GM08714 (cell line): ENCODE data around the gene RELL2.
"Not testable (repeated sequence)": the region's sequence is repeated elsewhere in the genome, so short reads cannot be mapped to it uniquely, and the experiment has no call there.

Experiments used
- H3K4me3 ChIP-seq: fragments of 200-500 bp; sonication (Bioruptor generic); 2 replicates; pipeline ENCODE4 v1.5.1; 2014; ENCODE audit warnings: mild to moderate bottlenecking, low read length, inconsistent platforms
- ZNF274 ChIP-seq: IDR thresholded peaks from 2 replicates; pipeline ENCODE4 v1.6.1; 2012; ENCODE audit warnings: mild to moderate bottlenecking, low read depth, low read length

Gene RELL2, protein sequence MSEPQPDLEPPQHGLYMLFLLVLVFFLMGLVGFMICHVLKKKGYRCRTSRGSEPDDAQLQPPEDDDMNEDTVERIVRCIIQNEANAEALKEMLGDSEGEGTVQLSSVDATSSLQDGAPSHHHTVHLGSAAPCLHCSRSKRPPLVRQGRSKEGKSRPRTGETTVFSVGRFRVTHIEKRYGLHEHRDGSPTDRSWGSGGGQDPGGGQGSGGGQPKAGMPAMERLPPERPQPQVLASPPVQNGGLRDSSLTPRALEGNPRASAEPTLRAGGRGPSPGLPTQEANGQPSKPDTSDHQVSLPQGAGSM

DNA sequence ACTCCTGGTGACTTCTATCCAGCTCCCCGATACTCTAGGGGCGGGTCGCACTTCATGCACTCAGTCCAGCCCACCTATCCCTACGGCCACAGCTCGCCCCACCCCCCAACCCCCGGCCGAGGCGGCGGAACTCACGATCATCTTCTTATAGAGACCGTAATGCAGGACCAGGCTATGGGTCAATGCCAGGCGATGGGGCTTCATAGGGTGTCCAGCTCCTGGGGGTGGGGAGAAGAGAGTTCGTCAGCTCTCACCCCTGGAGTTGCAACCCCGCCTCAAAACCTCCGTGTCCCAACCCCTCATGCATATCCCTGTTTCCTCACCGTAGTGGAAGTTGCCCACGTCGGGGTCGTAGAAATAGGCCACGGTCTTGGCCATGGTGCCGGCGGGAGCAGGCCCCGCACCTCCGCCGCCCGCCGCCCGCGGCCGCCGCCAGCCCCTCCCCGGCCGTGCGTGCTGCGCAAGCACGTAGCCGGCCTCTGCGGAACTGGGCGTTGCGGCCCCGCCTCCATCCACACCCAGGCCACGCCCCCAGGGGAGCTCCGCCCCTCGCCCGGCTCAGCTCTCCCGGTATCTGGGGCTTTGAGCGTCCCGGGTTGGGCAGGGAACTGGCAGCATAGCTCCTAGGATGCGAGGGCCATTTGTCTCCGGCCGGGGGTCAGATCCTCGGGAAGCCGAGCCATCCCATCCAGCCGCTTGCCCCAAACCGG, at the start of gene RELL2, which contains the start of gene HDAC3:
Gene RELL2, plus strand, starts transcription at position 585 of the 710 bp plus-strand sequence. CDS start 1,229 bp downstream, outside the sequence.
Gene HDAC3, minus strand, starts transcription at position 437 of the 710 bp plus-strand sequence. Its CDS starts 59 bp downstream, at position 378.
- TF ChIP-seq ZNF274 = no peak
- H3K4me3 ChIP-seq = peak within 1 kb of the TSS; percentile 87

DNA sequence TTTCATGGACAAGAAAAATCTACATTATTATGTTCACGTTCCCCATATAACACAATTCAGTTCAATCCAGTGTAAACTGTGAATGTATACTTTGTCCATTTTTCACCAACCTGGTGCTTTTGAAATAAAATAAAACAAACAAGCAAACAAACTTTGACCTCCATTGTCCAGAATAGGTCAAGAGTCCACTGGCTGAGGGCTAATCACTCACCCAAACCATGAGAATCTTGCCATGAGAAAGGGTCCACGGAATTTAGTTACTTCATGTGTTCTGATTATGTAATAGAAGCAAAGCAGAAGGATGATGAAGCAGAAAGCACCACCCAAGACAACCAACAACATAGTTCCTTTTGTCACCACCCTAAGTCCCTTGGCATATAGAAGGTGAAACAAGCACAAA, 46.7 kb upstream of the RELL2 start:
- TF ChIP-seq ZNF274 = no peak

DNA sequence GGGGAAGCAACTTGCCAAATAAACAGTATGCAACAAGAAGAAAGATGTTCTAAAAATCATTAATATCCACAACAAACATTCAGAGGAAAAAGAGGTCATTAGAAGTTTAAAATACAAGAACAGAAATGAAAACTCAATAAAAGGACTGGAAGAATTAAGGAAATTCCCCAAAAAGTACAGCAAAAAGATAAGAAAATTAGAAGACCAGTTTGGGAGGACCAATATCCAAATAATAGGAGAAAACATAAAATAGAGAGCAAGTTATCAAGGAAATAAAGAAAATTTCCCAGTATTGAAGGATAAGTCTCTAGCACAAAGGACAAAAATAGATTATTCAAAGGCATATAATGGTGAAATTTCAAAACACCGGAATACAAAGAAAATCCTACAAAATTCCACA, 39.9 kb upstream of the RELL2 start:
- no peak for TF ChIP-seq ZNF274
- H3K4me3 ChIP-seq = no peak overlapping the region

More for the DNA sequence above, 46.7 kb upstream of the RELL2 start:
- no peak overlapping the region for H3K4me3 ChIP-seq

DNA sequence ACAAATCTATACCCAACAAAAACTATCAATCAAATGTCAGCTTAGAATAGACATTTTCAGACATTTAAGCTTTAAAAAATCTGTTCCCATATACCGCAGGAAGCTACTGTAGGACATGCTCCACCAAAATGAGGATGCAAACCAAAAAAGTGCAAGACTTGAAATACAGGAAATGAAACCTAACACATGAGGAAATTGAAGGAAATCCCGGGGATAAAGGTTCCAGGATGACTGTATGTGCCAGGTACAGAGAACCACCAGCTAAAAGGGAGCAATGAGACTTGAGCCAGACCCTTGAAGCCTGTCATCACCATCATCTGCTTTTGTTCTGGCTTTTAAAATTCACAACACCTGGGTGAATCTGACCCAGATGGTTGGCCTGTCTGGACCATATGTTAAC, 39.4 kb upstream of the RELL2 start:
- no peak overlapping the region for H3K4me3 ChIP-seq
- TF ChIP-seq ZNF274 = no peak

DNA sequence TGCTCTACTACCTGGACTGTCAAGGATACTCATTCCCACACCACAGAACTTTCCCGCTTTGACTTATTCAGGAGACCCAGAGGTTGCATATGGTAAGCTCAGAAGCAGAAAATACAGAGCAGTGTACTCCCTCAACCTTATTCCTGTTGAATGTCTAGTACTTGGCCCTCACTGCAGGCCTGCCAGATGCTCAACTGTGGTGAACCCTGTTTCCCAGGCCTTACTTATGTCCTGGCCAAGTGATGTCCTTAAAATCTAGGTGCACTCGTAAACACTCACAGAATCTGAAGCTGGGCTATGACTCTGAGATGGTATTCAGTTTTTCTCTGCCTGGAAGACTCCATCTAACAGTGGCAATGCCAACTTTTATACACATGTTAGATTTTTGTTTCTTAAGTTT, 39.0 kb upstream of the RELL2 start:
- TF ChIP-seq ZNF274 = no peak
- no peak overlapping the region for H3K4me3 ChIP-seq

DNA sequence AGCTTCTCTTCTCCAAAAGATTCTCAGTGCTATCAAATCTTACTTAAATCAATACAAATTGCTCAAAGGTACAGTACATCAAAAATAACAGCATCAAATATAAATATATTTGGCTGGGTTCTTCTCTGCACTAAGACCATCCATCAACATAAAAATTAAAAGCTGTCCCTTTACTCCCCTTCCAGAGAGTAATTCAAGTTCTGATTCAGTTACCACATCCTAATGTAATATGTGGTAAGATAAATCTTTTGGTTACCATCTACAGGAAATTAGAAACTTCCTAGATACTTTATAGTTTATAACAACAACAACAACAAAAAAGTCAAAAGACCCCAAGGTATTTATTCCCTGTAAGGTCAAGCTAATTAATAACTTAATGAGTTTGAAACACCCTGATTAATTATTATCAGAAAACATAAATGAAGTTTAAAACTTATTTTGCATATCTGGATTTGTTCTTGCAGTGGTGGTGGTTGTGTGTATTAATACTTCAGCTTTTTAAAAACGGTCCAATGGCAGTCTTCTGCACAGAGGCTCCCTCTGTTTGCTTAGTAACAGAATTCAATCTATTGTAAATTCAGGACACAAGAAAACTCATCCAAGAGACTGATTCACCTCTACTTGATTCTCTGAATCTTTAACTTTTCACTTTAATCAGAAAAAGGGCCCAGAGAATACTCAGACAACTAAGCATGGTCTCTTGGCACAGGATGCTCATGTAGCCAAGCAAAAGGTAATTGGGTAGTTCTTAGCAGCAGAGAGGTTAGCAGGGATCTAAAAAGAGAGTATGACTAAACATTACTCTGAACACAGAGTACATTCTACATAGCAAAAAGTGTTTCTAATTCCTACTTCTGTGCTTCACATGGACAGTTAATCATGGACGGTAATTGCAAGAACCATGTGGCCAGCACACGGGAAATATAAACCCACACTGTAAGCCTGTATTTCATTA, 38.1 kb upstream of the RELL2 start:
- H3K4me3 ChIP-seq = no peak overlapping the region
- no peak for TF ChIP-seq ZNF274

DNA sequence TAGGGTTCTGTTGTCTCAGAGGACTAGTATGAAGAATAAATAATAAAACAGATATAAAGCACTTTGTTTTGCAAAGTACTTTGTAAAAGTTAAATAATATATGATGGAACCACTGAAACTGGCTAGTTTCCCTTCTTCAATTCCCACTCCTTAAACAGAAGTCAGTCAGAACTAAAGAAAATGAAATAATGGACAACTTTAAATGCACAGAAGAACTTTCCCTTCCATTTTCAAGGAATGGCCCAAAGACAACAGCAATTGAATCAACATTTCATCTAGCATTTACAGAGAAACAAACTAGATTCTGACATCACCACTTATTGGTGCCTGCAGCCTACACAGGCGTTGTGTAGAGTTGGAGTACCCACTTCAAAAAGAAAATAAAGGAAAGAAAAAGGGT, 34.2 kb upstream of the RELL2 start:
- H3K4me3 ChIP-seq = no peak overlapping the region
- no peak for TF ChIP-seq ZNF274

DNA sequence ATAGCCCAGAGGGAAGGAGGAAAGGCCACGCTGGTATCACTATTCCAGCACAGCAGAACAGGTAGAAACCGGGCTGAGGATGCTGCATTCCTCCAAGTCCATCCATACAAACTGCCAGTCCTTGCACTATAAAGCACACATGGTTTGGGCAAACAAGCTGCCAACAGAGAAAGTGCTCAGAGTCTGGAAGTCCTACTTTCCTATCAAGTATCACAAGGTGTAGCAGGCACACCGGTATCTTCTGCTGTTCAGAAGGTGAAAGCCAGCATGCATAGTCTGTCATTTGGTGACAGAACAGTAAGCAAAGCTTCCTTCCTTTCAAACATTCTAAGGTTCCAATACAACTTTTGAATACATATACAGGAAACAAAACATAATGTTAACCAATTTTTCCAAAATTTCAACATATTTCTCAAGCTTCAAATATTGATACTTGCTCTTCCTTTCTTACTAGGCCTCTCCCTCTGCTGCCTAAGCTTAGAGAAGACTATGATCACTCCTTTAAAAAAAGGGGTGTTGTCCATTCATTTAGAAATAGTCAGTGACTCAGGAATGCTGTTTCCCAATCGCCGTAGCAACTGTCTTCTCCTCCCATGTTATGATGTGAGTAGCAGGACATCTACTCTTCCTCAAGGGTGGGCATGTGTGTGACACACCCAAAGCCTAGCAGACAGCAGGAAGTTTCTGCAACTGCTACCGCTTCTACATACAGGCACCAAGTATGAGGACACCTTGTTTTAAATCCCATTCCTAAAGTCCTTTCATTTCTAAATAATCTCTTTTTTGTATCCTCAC, 32.7 kb upstream of the RELL2 start:
- no peak overlapping the region; the same call in 1 of the 2 replicates for H3K4me3 ChIP-seq
- TF ChIP-seq ZNF274 = no peak

DNA sequence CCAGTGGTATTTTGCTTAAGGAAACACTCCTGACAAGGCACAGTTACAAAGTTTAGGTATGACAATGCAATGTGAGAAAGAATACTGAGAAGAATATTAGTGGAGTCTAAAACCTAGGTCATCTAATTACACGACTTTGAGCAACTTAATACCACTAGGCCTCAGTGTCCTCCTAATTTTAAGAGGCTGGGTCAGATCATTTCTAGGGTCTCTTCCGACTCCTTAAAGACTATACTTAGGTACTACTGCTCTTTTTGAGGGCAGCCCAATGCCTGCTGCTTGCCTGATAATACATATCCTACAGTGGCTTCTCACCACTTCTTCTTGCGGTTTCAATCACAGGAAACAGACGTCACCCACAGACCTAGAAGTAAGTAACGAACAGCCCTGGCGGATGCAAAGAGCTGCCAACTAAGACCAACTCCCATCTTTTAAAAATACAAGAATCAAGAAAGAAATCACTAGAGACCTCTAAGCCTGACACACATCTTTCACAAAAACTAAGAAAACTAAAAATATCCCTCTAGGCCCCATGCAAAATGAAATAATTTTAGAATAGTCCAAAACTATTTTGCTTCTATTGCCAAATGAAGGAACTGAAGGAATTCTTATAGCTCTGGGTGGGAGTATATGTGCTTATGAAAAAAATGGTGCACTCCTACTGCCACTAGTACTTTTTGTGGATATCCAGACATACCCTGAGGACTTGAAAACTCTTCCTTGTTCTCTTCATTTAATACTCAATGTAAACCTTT, 31.1 kb upstream of the RELL2 start:
- no peak for TF ChIP-seq ZNF274
- H3K4me3 ChIP-seq = 0 out of 2 replicates have a peak overlapping the region, but pooled peaks have one; percentile 73

DNA sequence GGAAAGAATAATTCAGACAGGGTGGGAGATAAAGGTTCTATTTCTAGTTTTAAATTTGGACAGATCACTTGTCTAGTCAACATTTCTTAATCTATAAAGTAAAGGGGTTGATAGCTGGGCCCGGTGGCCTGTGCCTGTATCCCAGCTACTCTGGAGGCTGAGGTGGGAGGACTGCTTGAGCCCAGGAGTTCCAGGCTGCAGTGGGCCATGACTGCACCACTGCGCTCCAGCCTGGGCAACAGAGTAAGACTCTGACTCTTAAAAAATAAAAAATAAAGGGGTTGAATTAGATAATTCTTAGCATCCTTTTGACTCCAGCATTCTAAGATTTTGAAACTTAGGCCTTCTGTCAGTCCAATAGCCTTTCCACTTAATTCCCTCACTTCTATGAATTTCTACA, 28.8 kb upstream of the RELL2 start:
- TF ChIP-seq ZNF274 = no peak
- no peak overlapping the region for H3K4me3 ChIP-seq

DNA sequence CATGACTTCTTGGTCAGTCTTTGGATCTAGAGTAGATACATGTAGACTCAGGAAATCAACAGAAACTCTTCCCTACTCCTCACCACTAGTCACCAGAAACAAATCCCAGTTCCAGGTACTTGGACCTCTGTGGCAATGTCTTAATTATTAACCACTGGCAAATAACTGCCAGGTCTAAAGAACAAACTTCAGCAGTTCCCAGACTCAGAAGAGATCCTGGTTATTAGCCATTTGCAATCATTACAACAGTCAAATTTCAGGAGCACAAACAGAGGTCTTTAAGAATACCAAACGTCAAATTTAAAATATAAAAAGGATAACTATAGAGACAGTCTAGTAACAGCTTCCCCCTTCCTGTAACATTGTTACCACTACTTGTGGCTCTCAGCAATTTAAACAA, 28.2 kb upstream of the RELL2 start:
- no peak overlapping the region for H3K4me3 ChIP-seq
- TF ChIP-seq ZNF274 = no peak

DNA sequence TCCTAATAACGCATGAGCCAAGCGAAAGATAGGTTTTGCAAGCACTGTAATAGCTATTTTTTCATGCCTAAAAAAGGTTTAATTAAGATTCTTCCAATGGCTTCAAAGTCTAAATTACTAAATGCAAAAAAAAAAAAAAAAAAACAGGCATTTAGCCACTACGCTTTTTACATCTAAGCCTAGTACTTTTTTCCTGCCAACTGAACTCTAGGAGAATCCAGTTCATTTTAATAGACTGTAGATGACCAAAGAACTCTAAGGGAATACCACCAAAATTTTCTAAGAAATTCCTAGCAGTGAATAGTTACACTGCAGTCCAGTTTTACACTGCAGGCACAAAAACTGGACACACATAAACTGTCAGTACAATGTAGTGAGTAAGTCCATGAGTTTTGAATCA, 27.8 kb upstream of the RELL2 start:
- no peak overlapping the region for H3K4me3 ChIP-seq
- no peak for TF ChIP-seq ZNF274

DNA sequence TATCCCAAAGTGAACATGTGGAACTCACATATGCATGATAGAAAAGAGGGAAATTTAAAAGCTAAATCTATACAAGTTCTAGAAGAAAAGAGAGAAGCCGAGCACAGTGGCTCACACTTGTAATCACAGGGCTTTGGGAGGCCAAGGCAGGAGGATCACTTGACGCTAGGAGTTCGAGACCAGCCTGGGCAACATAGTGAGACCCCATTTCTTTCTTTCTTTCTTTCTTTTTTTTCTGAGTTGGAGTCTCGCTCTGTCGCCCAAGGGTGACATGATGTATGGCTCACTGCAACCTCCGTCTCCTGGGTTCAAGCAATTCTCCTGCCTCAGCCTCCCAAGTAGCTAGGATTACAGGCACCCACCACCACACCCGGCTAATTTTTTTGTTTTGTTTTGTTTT, 26.9 kb upstream of the RELL2 start:
- H3K4me3 ChIP-seq = not testable (repeated sequence)

DNA sequence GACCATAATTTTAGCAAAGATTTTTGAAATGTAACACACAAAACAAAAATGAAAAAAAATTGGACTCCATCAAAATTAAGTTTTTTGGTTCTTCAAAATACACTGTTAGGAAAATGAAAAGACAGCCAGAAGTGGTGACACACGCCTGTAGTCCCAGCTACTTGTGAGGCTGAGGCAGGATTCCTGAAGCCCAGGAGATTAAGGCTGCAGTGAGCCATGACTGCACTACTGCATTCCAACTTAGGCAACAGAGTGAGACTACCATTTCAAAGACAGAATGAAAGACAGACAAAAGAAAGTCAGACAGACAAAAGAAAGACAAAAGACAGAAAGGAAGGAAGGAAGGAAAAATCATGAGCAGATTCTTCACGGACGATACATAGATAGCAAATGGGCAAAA, 25.5 kb upstream of the RELL2 start:
- TF ChIP-seq ZNF274 = no peak
- H3K4me3 ChIP-seq = no peak overlapping the region
